Right lobe of liver (tissue), 4 donors: Measurements from ENCODE around the gene ACTL8.

Experiments used
- POLR2A ChIP-seq: fragments of 450-650 bp; IDR thresholded peaks from one replicate; pipeline ENCODE4 v1.6.1; 2017; ENCODE audit warnings: antibody characterized with exemption, mild to moderate bottlenecking
- TF ChIP-seq, protein P1 (sequence below), 4 donors: fragments of 200-600 bp in 3 of 4; fragments of 450-650 bp in 1 of 4; IDR thresholded peaks; one replicate each; pipeline versions ENCODE4 v1.5.1 to v1.8.0; 2016 to 2022; ENCODE audit warnings: antibody characterized with exemption in 4 of 4, mild to moderate bottlenecking in 2 of 4
- donor health status: DM: no; HTN: no; CAD: no.
- donor health status: DM: no; HTN: no; CAD: no.
- donor health status: DM: no; HTN: yes; CAD: no.

- TF ChIP-seq POLR2A = no peak
- TF ChIP-seq, protein P1, sequence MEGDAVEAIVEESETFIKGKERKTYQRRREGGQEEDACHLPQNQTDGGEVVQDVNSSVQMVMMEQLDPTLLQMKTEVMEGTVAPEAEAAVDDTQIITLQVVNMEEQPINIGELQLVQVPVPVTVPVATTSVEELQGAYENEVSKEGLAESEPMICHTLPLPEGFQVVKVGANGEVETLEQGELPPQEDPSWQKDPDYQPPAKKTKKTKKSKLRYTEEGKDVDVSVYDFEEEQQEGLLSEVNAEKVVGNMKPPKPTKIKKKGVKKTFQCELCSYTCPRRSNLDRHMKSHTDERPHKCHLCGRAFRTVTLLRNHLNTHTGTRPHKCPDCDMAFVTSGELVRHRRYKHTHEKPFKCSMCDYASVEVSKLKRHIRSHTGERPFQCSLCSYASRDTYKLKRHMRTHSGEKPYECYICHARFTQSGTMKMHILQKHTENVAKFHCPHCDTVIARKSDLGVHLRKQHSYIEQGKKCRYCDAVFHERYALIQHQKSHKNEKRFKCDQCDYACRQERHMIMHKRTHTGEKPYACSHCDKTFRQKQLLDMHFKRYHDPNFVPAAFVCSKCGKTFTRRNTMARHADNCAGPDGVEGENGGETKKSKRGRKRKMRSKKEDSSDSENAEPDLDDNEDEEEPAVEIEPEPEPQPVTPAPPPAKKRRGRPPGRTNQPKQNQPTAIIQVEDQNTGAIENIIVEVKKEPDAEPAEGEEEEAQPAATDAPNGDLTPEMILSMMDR (IDR thresholded peaks at IDR 0.05) = no peak
Observed at GRCh38 chr1:17874710-17875109, 119.6 kb downstream of the ACTL8 start.
